ENCODE measurements around the gene UMODL1. TPM values are rescaled to one million over a fixed set of nuclear protein-coding genes. Genes with fewer than 3 reads are reported as not detected.

UMODL1 gene
- polyA plus RNA-seq, 3 donors = not detected

GRCh38 chr21:42174173-42174572 is 103.1 kb downstream of the UMODL1 start:
- 100% methylated on average over 1 of the region's 4 CpGs for WGBS (ENCODE audit: insufficient coverage)
- TF ChIP-seq CTCF (IDR thresholded peaks at IDR 0.05) = no peak

GRCh38 chr21:42175110-42175710 is 104.1 kb downstream of the UMODL1 start:
- Mint-ChIP-seq H3K4me1 (peaks cover 9% of the 10 kb centered on the region), H3K36me3 (no peaks in the 10 kb centered on the region), H3K27me3 (ENCODE audit: low read depth in 3 of 3) (peaks cover 2 to 7% (median 3%) of the 10 kb centered on the region in 3 donors), H3K4me3 (no peak overlapping the region), H3K9me3 (peaks cover 0 to 4% (median 0%) of the 10 kb centered on the region in 7 donors), H3K27ac (no peak overlapping the region)
- Histone ChIP-seq H3K27ac (ENCODE audit: low read depth in 1 of 2, low read length in 2 of 2) (no peak overlapping the region), H3K4me2 (replicated peaks; ENCODE audit: extremely low read depth, low read length, poor library complexity, severe bottlenecking) (no peak overlapping the region), H3K27me3 (ENCODE audit: control insufficient read depth in 2 of 2, insufficient read depth in 2 of 2, low read length in 2 of 2) (no peaks in the 10 kb centered on the region), H3K4me3 (replicated peaks in 1 of 3; ENCODE audit: low read depth in 2 of 3, low read length in 3 of 3) (no peak overlapping the region), H3K36me3 (replicated peaks in 1 of 2; ENCODE audit: control insufficient read depth in 1 of 2, insufficient read depth in 2 of 2, low read length in 2 of 2) (no peaks in the 10 kb centered on the region), H2AFZ (ENCODE audit: insufficient read depth, low read depth, low read length, poor library complexity, severe bottlenecking) (no peak overlapping the region), H3K79me2 (ENCODE audit: insufficient read depth, low read length) (no peaks in the 10 kb centered on the region), H4K20me1 (ENCODE audit: insufficient read depth, low read length) (no peaks in the 10 kb centered on the region), H3K9ac (ENCODE audit: insufficient read depth, low read length, poor library complexity, severe bottlenecking) (no peak overlapping the region), H3K4me1 (ENCODE audit: control insufficient read depth in 1 of 2, insufficient read depth in 2 of 2, low read length in 2 of 2) (no peaks in the 10 kb centered on the region), H3K9me3 (replicated peaks in 1 of 2; ENCODE audit: control insufficient read depth in 1 of 2, insufficient read depth in 1 of 2, low read length in 2 of 2) (no peaks in the 10 kb centered on the region)
- no peak for DNase-seq
- TF ChIP-seq CTCF (IDR thresholded peaks at IDR 0.05) = no peak
- intact Hi-C loops (cut with micrococcal nuclease) = no loop called here
- 87% methylated on average over 3 of the region's 6 CpGs for WGBS (ENCODE audit: insufficient coverage)

More at GRCh38 chr21:42174173-42174572, 103.1 kb downstream of the UMODL1 start:
- Histone ChIP-seq H3K4me3 (replicated peaks in 1 of 3; ENCODE audit: low read depth in 2 of 3, low read length in 3 of 3) (no peak overlapping the region), H3K9ac (ENCODE audit: insufficient read depth, low read length, poor library complexity, severe bottlenecking) (no peak overlapping the region), H3K27me3 (ENCODE audit: control insufficient read depth in 2 of 2, insufficient read depth in 2 of 2, low read length in 2 of 2) (no peaks in the 10 kb centered on the region), H3K36me3 (replicated peaks in 1 of 2; ENCODE audit: control insufficient read depth in 1 of 2, insufficient read depth in 2 of 2, low read length in 2 of 2) (no peaks in the 10 kb centered on the region), H3K27ac (ENCODE audit: low read depth in 1 of 2, low read length in 2 of 2) (no peak overlapping the region), H3K9me3 (replicated peaks in 1 of 2; ENCODE audit: control insufficient read depth in 1 of 2, insufficient read depth in 1 of 2, low read length in 2 of 2) (no peaks in the 10 kb centered on the region), H3K4me1 (ENCODE audit: control insufficient read depth in 1 of 2, insufficient read depth in 2 of 2, low read length in 2 of 2) (no peaks in the 10 kb centered on the region), H4K20me1 (ENCODE audit: insufficient read depth, low read length) (no peaks in the 10 kb centered on the region), H3K4me2 (replicated peaks; ENCODE audit: extremely low read depth, low read length, poor library complexity, severe bottlenecking) (no peak overlapping the region), H3K79me2 (ENCODE audit: insufficient read depth, low read length) (no peaks in the 10 kb centered on the region), H2AFZ (ENCODE audit: insufficient read depth, low read depth, low read length, poor library complexity, severe bottlenecking) (no peak overlapping the region)
- H3K36me3 Mint-ChIP-seq = no peaks in the 10 kb centered on the region
- peaks cover 0 to 4% (median 0%) of the 10 kb centered on the region in 7 donors for H3K9me3 Mint-ChIP-seq
- H3K27me3 Mint-ChIP-seq (ENCODE audit: low read depth in 3 of 3) = peaks cover 2 to 7% (median 3%) of the 10 kb centered on the region in 3 donors
- H3K4me1 Mint-ChIP-seq = peaks cover 9% of the 10 kb centered on the region
- H3K4me3 Mint-ChIP-seq = no peak overlapping the region
- H3K27ac Mint-ChIP-seq = no peak overlapping the region
- intact Hi-C loops (cut with micrococcal nuclease) = no loop called here
- DNase-seq = no peak
